Caco-2 (cell line): ENCODE measurements around the gene SIRT7. TPM values are rescaled to one million over a fixed set of nuclear protein-coding genes. Genes with fewer than 3 reads are reported as not detected.
A peak's percentile ranks its signal among the peaks of the same experiment; 100 is the strongest.

ENCODE experiments used
- BruUV-seq: library from RNA; stranded (reverse); fragments of 400-500 nt; replicated peaks from 2 replicates; lab custom pipeline; 2021; lab: Mats Ljungman, UMichigan
- CTCF ChIA-PET: fragments of 300-600 bp; sonication (Branson Sonifier 250); formaldehyde crosslinking; loops from one replicate; lab custom pipeline; 2022; ENCODE audit warnings: antibody characterized with exemption; lab: Charles Lee
- POLR2A ChIA-PET: fragments of 300-600 bp; sonication (Branson Sonifier 250); formaldehyde crosslinking; loops from one replicate; lab custom pipeline; 2022; ENCODE audit warnings: antibody characterized with exemption; lab: Charles Lee
- DNase-seq, 2 experiments: peaks; one replicate each; pipeline versions ENCODE4 v3.0.0 to v3.0.0-alpha.2; 2020 to 2022
- H3K27me3 ChIP-seq: replicated peaks from 2 replicates; pipeline ENCODE4 v1.6.0; 2011; ENCODE audit warnings: low read length; ENCODE audit not compliant: control insufficient read depth, insufficient read depth
- H3K36me3 ChIP-seq: 2 replicates; pipeline ENCODE4 v1.5.1; 2011; ENCODE audit warnings: low read length; ENCODE audit not compliant: control insufficient read depth, insufficient read depth
- H3K4me1 ChIP-seq: fragments of 250-450 bp; sonication (Bioruptor Pico); 2 replicates; pipeline ENCODE4 v1.5.1; 2020; ENCODE audit warnings: mild to moderate bottlenecking
- H3K4me3 ChIP-seq: 2 replicates; pipeline ENCODE4 v1.5.1; 2011; ENCODE audit warnings: low read depth, mild to moderate bottlenecking, control low read depth, low read length
- H3K9me3 ChIP-seq: fragments of 250-450 bp; sonication (Bioruptor Pico); 2 replicates; pipeline ENCODE4 v1.5.1; 2020; ENCODE audit warnings: mild to moderate bottlenecking, moderate library complexity
- H3K27ac Mint-ChIP-seq: one replicate; pipeline ENCODE4 v1.8.0; 2022; ENCODE audit warnings: mixed read lengths; ENCODE audit not compliant: unreplicated experiment
- H3K27me3 Mint-ChIP-seq: one replicate; pipeline ENCODE4 v1.8.0; 2022; ENCODE audit warnings: mixed read lengths; ENCODE audit not compliant: insufficient read depth, unreplicated experiment
- H3K36me3 Mint-ChIP-seq: one replicate; pipeline ENCODE4 v1.8.0; 2022; ENCODE audit warnings: mild to moderate bottlenecking, mixed read lengths; ENCODE audit not compliant: insufficient read depth, unreplicated experiment
- H3K4me1 Mint-ChIP-seq: one replicate; pipeline ENCODE4 v1.8.0; 2022; ENCODE audit warnings: low read depth, mixed read lengths; ENCODE audit not compliant: unreplicated experiment
- H3K4me3 Mint-ChIP-seq: one replicate; pipeline ENCODE4 v1.8.0; 2022; ENCODE audit warnings: mild to moderate bottlenecking, moderate library complexity, mixed read lengths; ENCODE audit not compliant: unreplicated experiment
- H3K9me3 Mint-ChIP-seq: one replicate; pipeline ENCODE4 v1.8.0; 2022; ENCODE audit warnings: mixed read lengths; ENCODE audit not compliant: unreplicated experiment
- intact Hi-C: fragments of 100-400 bp; cut with micrococcal nuclease; formaldehyde crosslinking; loops from one replicate; pipeline ENCODE4 v1.10.0; 2022; ENCODE audit not compliant: unreplicated experiment
- total RNA-seq: library from RNA; stranded (reverse); gene quantifications from 2 replicates; pipeline ENCODE4 v1.2.3, GENCODE V29; 2022
- TF ChIP-seq, protein P1 (sequence below), 2 experiments: fragments of 200-600 bp in 1 of 2; IDR thresholded peaks; 1 replicate in 1 of 2; 2 replicates in 1 of 2; pipeline versions ENCODE4 v1.5.1 to v1.8.0; 2011 to 2022; ENCODE audit warnings: antibody characterized with exemption in 1 of 2, control low read depth in 1 of 2, inconsistent platforms in 1 of 2, low read depth in 1 of 2, low read length in 1 of 2, mild to moderate bottlenecking in 1 of 2, moderate library complexity in 1 of 2; ENCODE audit not compliant: insufficient read depth in 1 of 2, severe bottlenecking in 1 of 2, unreplicated experiment in 1 of 2

Gene SIRT7
- total RNA-seq, 1 experiment from 2014 or later = 55.6 TPM

DNA sequence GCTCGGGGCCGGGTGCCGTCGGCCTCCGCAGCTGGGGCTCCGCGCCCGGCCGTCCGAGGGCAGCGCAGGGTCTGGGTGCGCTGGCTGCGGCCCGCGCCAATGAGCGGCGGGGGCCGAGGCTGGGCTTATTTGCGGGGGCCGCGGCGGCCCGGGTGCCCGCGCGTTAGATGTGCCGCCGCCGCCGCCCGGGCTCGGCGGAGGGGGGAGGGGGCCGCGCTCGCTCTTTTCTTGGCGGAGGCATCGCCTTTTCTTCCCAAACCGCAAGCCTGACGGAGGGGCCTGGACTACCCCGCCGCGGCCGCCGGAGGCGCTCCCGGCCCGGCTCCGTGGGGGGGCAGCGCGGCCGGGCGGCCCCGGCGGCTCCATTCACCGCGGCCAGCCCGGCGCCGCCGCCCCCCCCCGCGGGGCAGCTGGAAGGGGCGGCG is 43.1 kb upstream of the SIRT7 start, which contains the start of gene NOTUM:
Gene NOTUM, minus strand, starts transcription at position 101 of the 425 bp plus-strand sequence. CDS start 278 bp downstream, outside the sequence.
- TF ChIP-seq, protein P1, sequence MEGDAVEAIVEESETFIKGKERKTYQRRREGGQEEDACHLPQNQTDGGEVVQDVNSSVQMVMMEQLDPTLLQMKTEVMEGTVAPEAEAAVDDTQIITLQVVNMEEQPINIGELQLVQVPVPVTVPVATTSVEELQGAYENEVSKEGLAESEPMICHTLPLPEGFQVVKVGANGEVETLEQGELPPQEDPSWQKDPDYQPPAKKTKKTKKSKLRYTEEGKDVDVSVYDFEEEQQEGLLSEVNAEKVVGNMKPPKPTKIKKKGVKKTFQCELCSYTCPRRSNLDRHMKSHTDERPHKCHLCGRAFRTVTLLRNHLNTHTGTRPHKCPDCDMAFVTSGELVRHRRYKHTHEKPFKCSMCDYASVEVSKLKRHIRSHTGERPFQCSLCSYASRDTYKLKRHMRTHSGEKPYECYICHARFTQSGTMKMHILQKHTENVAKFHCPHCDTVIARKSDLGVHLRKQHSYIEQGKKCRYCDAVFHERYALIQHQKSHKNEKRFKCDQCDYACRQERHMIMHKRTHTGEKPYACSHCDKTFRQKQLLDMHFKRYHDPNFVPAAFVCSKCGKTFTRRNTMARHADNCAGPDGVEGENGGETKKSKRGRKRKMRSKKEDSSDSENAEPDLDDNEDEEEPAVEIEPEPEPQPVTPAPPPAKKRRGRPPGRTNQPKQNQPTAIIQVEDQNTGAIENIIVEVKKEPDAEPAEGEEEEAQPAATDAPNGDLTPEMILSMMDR (IDR thresholded peaks at IDR 0.05; ENCODE audit: insufficient read depth in 1 of 2, low read depth in 1 of 2, low read length in 1 of 2, severe bottlenecking in 1 of 2, unreplicated experiment in 1 of 2) = peak in 1 of 2 experiments; percentile 24
- peak in 1 of 2 experiments; percentile 72 for DNase-seq
- Mint-ChIP-seq H3K27me3 (no peaks in the 10 kb centered on the region), H3K36me3 (peaks cover 6% of the 10 kb centered on the region), H3K9me3 (no peaks in the 10 kb centered on the region), H3K27ac (no peak within 1 kb of the TSS), H3K4me3 (peak within 1 kb of the TSS; percentile 70), H3K4me1 (no peaks in the 10 kb centered on the region)
- Histone ChIP-seq H3K36me3 (no peaks in the 10 kb centered on the region), H3K4me1 (peaks cover 25% of the 10 kb centered on the region), H3K4me3 (peak within 1 kb of the TSS; percentile 65), H3K27me3 (0 out of 2 replicates have a peak, but pooled peaks cover 1% of the 10 kb centered on the region), H3K9me3 (no peaks in the 10 kb centered on the region)
- intact Hi-C loops = loop anchor here (1.0 kb wide), 1 partner anchor 60 kb away; no protein-coding TSS in a partner anchor
- POLR2A ChIA-PET = interaction anchor here (2.6 kb wide), 1 partner anchor 76 kb away, joined by 7 read pairs; the partner anchor contains the start of gene DCXR
- CTCF ChIA-PET = interaction anchor here (0.6 to 2.3 kb wide), 7 partner anchors 25 to 153 kb away, joined by 3 to 92 read pairs (median 3); partner anchors contain the start of genes CENPX, DCXR, LRRC45 and MAFG
- no TSS peak for BruUV-seq

DNA sequence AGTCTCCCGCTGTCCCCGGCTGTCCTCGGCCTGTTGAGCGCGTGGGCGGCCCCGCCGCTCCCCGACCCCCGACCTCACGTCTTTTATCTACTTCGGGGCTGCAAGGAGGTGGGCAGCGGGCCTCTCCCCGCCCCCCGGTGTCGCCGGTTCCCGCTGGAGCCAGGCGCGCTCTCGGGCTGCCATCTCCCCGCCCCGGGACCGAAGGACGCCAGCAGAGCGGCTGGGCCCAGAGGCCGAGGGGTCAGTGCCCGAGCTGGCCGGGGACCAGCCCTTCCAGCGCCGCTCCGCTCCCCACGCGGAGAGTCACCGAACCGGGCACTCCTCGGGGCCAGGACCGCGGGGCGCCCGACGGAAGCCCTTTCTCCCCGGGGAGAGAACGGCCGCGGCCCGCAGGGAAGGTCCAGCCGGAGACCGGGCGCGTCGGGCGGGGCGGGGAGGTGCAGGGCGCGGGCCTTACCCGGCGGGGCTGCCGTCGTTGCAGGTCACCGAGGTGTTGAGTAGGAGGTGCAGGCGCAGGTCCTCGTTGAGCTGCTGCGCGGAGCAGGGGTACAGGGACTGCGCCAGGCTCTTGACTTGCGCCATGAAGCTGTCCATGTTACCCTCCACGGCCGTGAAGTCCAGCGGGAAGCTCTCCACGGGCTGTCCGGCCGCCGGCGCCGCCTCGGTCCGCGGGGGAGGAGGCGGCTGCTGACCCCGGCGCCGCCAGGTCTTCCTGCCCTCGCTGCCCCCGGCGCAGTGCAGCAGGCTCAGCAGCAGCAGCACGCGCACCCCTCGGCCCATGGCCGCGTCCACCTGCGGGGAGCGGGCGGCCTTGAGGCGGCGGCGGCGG is 42.4 kb upstream of the SIRT7 start:
- Histone ChIP-seq H3K4me1 (peaks cover 25% of the 10 kb centered on the region), H3K4me3 (peak overlapping the region; percentile 65), H3K36me3 (no peaks in the 10 kb centered on the region), H3K9me3 (no peaks in the 10 kb centered on the region), H3K27me3 (0 out of 2 replicates have a peak, but pooled peaks cover 1% of the 10 kb centered on the region)
- CTCF ChIA-PET = interaction anchor here (0.6 to 2.3 kb wide), 15 partner anchors 17 to 152 kb away, joined by 3 to 92 read pairs (median 6); partner anchors contain the start of genes ASPSCR1, CENPX, DCXR and LRRC45
- no peak overlapping the region for H3K27ac Mint-ChIP-seq
- TF ChIP-seq, protein P1 (IDR thresholded peaks at IDR 0.05; ENCODE audit: insufficient read depth in 1 of 2, low read depth in 1 of 2, low read length in 1 of 2, severe bottlenecking in 1 of 2, unreplicated experiment in 1 of 2) = no peak
- peaks cover 6% of the 10 kb centered on the region for H3K36me3 Mint-ChIP-seq
- peak in 1 of 2 experiments; percentile 55 for DNase-seq
- POLR2A ChIA-PET = interaction anchor here (1.3 to 2.6 kb wide), 3 partner anchors 16 to 77 kb away, joined by 6 to 7 read pairs (median 7); partner anchors contain the start of genes CENPX, DCXR and LRRC45
- peak overlapping the region; percentile 70 for H3K4me3 Mint-ChIP-seq
- intact Hi-C loops = no loop called here
- no TSS peak for BruUV-seq
- no peaks in the 10 kb centered on the region for H3K9me3 Mint-ChIP-seq
- H3K4me1 Mint-ChIP-seq = no peaks in the 10 kb centered on the region
- H3K27me3 Mint-ChIP-seq = no peaks in the 10 kb centered on the region
